Bronchial epithelial cell (primary cell): ENCODE data around the gene CD320. TPM values are rescaled to one million over a fixed set of nuclear protein-coding genes. Genes with fewer than 3 reads are reported as not detected.

Experiments
- DNase-seq: peaks from one replicate; pipeline ENCODE4 v3.0.0-alpha.2; 2010; ENCODE audit warnings: low read depth
- FAIRE-seq: peaks from 2 replicates; lab custom pipeline; 2011; peaks lifted over from hg19 to GRCh38; lab: Jason Lieb, UNC
- H3K27me3 ChIP-seq: 2 replicates; pipeline ENCODE4 v1.5.1; 2011; ENCODE audit warnings: low read length; ENCODE audit not compliant: control insufficient read depth, insufficient read depth
- H3K36me3 ChIP-seq: 2 replicates; pipeline ENCODE4 v1.5.1; 2011; ENCODE audit warnings: low read length; ENCODE audit not compliant: control insufficient read depth, insufficient read depth
- H3K4me3 ChIP-seq: 2 replicates; pipeline ENCODE4 v1.5.1; 2011; ENCODE audit warnings: mild to moderate bottlenecking, low read depth, low read length, control low read depth
- total RNA-seq: library from RNA; depleted of rRNA; stranded (reverse); fragments of >200 nt; gene quantifications from 2 replicates; pipeline ENCODE4 v1.2.1, GENCODE V29; 2014
- TF ChIP-seq, protein P1 (sequence below): IDR thresholded peaks from 2 replicates; pipeline ENCODE4 v1.5.1; 2011; ENCODE audit warnings: mild to moderate bottlenecking, moderate library complexity, low read length, control low read depth, inconsistent platforms; ENCODE audit not compliant: insufficient read depth, severe bottlenecking

CD320 gene
- total RNA-seq, 1 donor from 2014 or later: 14.0 TPM

DNA sequence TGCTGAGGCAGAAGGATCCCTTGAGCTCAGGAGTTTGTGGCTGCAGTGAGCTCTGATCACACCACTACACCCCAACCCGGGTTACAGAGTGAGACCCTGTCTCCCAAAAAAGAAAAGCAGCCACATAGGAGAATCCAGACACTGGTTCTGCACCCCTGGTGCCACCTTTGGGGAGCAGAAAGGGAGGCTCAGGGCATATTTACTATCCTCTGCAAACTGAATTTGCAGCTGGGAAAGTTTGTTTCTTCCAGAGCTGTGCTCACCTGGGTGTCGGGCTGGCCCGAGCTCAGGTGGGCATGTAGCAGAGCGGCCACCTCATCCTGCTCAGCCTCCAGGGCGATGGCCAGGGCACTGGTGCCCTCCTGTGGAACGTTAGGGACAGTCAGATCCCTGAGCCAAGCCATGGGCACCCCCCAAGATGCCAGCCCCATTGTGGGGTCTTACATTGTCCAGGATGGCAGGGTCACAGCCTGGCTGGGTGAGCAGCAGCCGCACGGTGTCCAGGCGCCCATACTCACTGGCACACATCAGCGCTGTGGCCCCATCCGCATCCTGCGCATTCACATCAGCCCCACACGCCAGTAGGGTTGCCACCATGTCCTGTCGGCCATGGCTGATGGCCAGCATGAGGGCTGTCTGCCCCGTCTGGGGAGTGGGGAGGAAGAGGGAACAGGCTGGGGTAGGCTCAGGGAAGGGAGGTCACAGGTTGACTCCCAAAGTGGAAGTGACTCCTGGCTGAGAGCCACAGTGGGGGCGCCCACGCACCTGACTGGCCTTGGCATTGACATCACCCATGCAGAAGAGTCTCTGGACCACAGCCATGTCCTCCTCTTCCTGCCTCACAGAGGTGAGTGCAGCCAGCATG, 16.3 kb upstream of the CD320 start:
- DNase-seq: no peak
- Histone ChIP-seq H3K4me3 (no peak overlapping the region), H3K36me3 (peaks cover 12% of the 10 kb centered on the region), H3K27me3 (no peaks in the 10 kb centered on the region)
- TF ChIP-seq, protein P1, sequence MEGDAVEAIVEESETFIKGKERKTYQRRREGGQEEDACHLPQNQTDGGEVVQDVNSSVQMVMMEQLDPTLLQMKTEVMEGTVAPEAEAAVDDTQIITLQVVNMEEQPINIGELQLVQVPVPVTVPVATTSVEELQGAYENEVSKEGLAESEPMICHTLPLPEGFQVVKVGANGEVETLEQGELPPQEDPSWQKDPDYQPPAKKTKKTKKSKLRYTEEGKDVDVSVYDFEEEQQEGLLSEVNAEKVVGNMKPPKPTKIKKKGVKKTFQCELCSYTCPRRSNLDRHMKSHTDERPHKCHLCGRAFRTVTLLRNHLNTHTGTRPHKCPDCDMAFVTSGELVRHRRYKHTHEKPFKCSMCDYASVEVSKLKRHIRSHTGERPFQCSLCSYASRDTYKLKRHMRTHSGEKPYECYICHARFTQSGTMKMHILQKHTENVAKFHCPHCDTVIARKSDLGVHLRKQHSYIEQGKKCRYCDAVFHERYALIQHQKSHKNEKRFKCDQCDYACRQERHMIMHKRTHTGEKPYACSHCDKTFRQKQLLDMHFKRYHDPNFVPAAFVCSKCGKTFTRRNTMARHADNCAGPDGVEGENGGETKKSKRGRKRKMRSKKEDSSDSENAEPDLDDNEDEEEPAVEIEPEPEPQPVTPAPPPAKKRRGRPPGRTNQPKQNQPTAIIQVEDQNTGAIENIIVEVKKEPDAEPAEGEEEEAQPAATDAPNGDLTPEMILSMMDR: no peak
- FAIRE-seq: no peak

DNA sequence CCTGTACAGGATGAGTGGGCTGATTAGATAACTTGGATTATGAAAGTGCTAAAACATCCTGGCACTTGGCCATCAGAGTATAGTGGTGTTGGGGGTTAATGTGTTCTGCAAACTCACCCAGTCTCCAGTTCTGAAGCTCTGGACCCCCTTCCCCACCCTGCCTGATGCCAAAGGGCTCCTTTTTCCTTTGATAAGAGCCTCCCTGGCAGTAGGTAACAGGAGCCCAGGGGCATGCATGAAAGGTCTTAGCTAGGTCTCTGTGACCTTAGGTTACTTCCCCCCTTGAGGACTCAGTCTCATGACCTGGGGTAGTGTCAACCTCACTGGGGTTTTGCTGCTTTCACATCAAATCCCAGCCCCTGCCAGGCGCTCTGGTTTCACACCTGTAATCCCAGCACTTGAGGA, 15.6 kb upstream of the CD320 start:
- TF ChIP-seq, protein P1: no peak
- Histone ChIP-seq H3K27me3 (no peaks in the 10 kb centered on the region), H3K36me3 (peaks cover 12% of the 10 kb centered on the region), H3K4me3 (no peak overlapping the region)
- no peak for FAIRE-seq
- DNase-seq: no peak

DNA sequence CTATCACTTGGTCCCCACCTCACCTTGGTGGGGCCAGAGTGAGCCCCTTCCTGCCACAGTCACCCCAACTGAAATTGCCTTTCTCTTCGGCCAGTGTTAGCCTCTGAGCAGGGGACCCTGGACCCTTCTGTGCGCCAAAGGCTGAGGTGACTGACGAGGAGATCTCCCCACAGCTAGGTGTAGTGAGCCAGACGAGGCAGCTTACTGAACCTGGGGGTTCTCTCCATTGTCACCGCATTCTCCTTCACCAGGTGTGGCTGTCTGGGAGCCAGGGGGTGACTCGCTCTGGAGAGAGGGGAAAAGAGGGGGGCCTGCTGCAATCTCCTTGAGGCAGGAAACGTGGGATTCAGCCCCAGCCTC, 14.5 kb upstream of the CD320 start:
- no peaks in the 10 kb centered on the region for H3K27me3 ChIP-seq
- DNase-seq (no peak), FAIRE-seq (no peak)
- peaks cover 12% of the 10 kb centered on the region for H3K36me3 ChIP-seq
- peak overlapping the region; percentile 77 for H3K4me3 ChIP-seq
- TF ChIP-seq, protein P1: no peak

DNA sequence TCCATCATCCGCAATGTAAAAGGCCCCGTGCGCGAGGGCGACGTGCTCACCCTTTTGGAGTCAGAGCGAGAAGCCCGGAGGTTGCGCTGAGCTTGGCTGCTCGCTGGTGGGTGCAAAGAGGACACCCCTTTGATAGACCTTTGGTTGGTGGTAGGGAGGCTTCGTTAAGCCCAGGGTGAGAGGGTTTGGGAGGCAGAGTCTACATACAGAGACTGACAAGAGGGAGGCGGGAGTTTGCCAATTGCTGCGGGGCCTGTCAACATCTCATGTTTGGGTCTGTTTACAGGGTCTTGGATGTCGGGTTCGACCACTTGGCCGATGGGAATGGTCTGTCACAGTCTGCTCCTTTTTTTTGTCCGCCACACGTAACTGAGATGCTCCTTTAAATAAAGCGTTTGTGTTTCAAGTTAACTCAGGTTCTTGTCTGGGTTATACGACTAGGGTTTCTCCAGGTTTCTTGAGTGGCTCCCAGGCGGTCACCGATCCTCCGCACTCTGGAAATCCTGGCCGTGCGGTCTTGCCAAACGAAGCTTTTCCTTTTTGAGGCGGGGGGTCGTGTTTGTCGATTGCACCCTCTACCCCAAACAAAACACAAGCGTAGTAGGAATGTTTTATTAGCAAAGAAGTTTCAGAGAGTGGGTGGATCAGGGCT, 14.0 kb upstream of the CD320 start:
- FAIRE-seq (no peak), DNase-seq (no peak)
- TF ChIP-seq, protein P1: no peak
- peaks cover 12% of the 10 kb centered on the region for H3K36me3 ChIP-seq
- peak overlapping the region; percentile 77 for H3K4me3 ChIP-seq
- no peaks in the 10 kb centered on the region for H3K27me3 ChIP-seq

DNA sequence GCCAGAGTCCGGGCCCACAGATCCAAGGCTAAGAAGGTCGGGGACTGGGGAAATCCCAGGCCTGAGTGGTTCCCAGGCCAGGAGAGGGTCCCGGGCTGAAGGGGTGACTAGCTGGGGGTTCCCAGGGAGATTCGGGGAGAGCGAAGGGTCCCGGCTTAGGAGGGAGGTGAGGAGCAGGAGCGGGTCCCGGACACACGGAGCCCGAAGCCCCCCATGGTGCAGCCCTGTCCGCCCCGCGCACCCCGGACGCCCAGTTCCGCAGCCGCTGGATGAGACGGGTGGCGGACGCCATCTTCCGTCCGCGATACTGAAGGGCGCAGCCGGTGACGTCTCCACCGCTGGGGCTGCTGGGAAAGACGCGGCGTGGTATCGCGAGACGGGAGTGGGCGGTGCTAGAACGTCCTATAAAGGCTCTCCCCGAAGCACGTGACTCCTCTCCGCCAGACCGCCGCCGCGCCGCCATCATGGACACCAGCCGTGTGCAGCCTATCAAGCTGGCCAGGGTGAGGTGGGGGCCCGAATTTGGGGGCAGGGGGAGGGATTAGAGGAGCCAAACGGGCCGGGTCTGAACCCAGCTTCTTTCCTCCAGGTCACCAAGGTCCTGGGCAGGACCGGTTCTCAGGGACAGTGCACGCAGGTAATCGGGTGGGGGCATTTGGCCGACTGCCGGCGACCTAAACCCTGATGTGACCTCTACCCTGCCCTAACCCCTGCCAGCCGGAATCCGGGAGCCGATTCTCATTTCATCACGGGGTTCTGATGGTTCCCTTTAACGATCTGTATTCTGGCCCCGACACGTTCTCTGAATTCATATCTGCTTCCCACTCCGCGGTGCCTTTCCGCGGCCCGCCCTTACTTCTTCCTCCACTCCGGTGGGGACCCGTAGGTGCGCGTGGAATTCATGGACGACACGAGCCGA, 13.2 kb upstream of the CD320 start, which contains the start of the genes NDUFA7 and RPS28:
TSS of gene NDUFA7 (minus strand) at position 309 of the 919 bp plus-strand sequence. CDS start at position 292, 17 bp downstream.
TSS of gene RPS28 (plus strand) at position 430 of the 919 bp plus-strand sequence. CDS start at position 465, 35 bp downstream.
- H3K27me3 ChIP-seq: no peaks in the 10 kb centered on the region
- no peak for FAIRE-seq

More for the DNA sequence above, 13.2 kb upstream of the CD320 start, which contains the start of the genes NDUFA7 and RPS28:
- peaks cover 12% of the 10 kb centered on the region for H3K36me3 ChIP-seq
- peak within 1 kb of the TSS; percentile 77 for H3K4me3 ChIP-seq
- DNase-seq: peak; percentile 80
- TF ChIP-seq, protein P1: peak; percentile 36
